Left lung (tissue), 10 donors: Measurements from ENCODE around the gene CDK5RAP2. TPM values are rescaled to one million over a fixed set of nuclear protein-coding genes. Genes with fewer than 3 reads are reported as not detected.

Experiments used
- ATAC-seq: fragments of 200-7000 bp; cut with Tn5 transposase; one replicate; pipeline ENCODE4 v1.9.1; 2020; ENCODE audit warnings: moderate library complexity
- DNase-seq, 4 donors: peaks; one replicate each; pipeline ENCODE4 v3.0.0-alpha.2; 2013 to 2020
- H3K27ac ChIP-seq, 2 donors: fragments of 200-600 bp; sonication (generic) in 1 of 2; one replicate each; pipeline versions ENCODE4 v1.5.0 to v1.8.0; 2020 to 2021
- H3K27me3 ChIP-seq, 2 donors: fragments of 200-600 bp; sonication (generic) in 1 of 2; one replicate each; pipeline versions ENCODE4 v1.5.0 to v1.8.0; 2020 to 2021
- H3K36me3 ChIP-seq, 2 donors: fragments of 200-600 bp; sonication (generic) in 1 of 2; one replicate each; pipeline versions ENCODE4 v1.5.0 to v1.8.0; 2020 to 2021
- H3K4me1 ChIP-seq, 2 donors: fragments of 200-600 bp; one replicate each; pipeline ENCODE4 v1.8.0; 2021
- H3K4me3 ChIP-seq, 2 donors: fragments of 200-600 bp; sonication (generic) in 1 of 2; one replicate each; pipeline versions ENCODE4 v1.5.0 to v1.8.0; 2020 to 2021; ENCODE audit warnings: mild to moderate bottlenecking in 1 of 2
- H3K9me3 ChIP-seq, 2 donors: fragments of 200-600 bp; sonication (generic) in 1 of 2; one replicate each; pipeline versions ENCODE4 v1.5.0 to v1.8.0; 2020 to 2021
- CTCF ChIP-seq, 2 donors: fragments of 200-600 bp; sonication (generic) in 1 of 2; IDR thresholded peaks; one replicate each; pipeline versions ENCODE4 v1.5.0 to v1.8.0; 2021; ENCODE audit warnings: antibody characterized with exemption in 2 of 2
- intact Hi-C, 2 donors: fragments of 100-400 bp; cut with DNase I; formaldehyde crosslinking; loops; one replicate each; pipeline versions ENCODE4 v1.11.2 to v1.14.2; 2022
- polyA plus RNA-seq, 6 donors: library from polyadenylated mRNA; unstranded; fragments of 120-200 nt; gene quantifications; one replicate each; pipeline ENCODE4 v1.2.1, GENCODE V29; 2013; ENCODE audit not compliant: insufficient read length in 6 of 6
- total RNA-seq, 2 donors: library from RNA; stranded (reverse); fragmentation: NEBNext Ultra II Directional; extraction: Animal tissue kit (Norgen Biotek cat#: 25700); gene quantifications; one replicate each; pipeline ENCODE4 v1.2.1, GENCODE V29; 2021
- donor health status: DM: no; HTN: yes; CAD: no.
- donor health status: DM: no; HTN: no; CAD: no.

CDK5RAP2 gene
- total and polyA plus RNA-seq, 8 donors, result 40.5 to 75.7 (median 62.6) TPM

GRCh38 chr9:120393386-120394057 lies 186.4 kb downstream of the CDK5RAP2 start:
- no peak for DNase-seq
- no peaks in the 10 kb centered on the region for H3K27me3 ChIP-seq
- H3K9me3 ChIP-seq, result no peaks in the 10 kb centered on the region
- peaks cover 0 to 83% of the 10 kb centered on the region in 2 donors for H3K36me3 ChIP-seq
- no peak for ATAC-seq
- no peak overlapping the region for H3K4me3 ChIP-seq
- intact Hi-C loops, result no loop called here
- no peak overlapping the region for H3K27ac ChIP-seq
- TF ChIP-seq CTCF (IDR thresholded peaks at IDR 0.05), result no peak
- H3K4me1 ChIP-seq, result no peaks in the 10 kb centered on the region

- no peak overlapping the region for H3K27ac ChIP-seq
- H3K9me3 ChIP-seq, result no peaks in the 10 kb centered on the region
- no peak for TF ChIP-seq CTCF (IDR thresholded peaks at IDR 0.05)
- no peaks in the 10 kb centered on the region for H3K27me3 ChIP-seq
- DNase-seq, result no peak
- H3K36me3 ChIP-seq, result peaks cover 0 to 88% of the 10 kb centered on the region in 2 donors
- intact Hi-C loops, result no loop called here
- no peak for ATAC-seq
- H3K4me1 ChIP-seq, result no peaks in the 10 kb centered on the region
- no peak overlapping the region for H3K4me3 ChIP-seq
Observed at GRCh38 chr9:120392711-120393110, 187.3 kb downstream of the CDK5RAP2 start.

DNA sequence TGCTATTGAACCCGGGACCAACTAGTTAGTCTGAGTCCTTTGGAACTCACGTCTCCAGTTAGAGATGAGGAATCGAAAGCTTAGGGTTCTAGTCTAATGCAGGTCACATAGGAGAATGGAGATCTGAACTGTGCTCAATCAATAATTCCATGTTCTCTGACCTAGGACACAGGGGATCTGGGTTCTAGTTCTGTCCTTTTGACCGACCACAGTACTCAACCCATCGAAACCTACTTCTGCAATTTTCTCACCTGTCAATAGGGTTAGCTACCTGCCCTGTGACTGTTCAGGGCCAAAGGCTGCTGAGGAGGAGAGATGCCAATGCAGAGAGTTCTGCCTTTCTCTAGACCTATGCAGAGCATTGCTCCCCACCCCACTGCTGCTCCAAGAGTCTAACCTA lies 187.7 kb downstream of the CDK5RAP2 start:
- Histone ChIP-seq H3K4me3 (no peak overlapping the region), H3K4me1 (no peaks in the 10 kb centered on the region), H3K9me3 (no peaks in the 10 kb centered on the region), H3K27ac (no peak overlapping the region), H3K27me3 (no peaks in the 10 kb centered on the region), H3K36me3 (peaks cover 0 to 92% of the 10 kb centered on the region in 2 donors)
- no peak for ATAC-seq
- intact Hi-C loops, result no loop called here
- no peak for DNase-seq
- no peak for TF ChIP-seq CTCF (IDR thresholded peaks at IDR 0.05)

GRCh38 chr9:120391691-120392090 lies 188.3 kb downstream of the CDK5RAP2 start:
- H3K27ac ChIP-seq, result no peak overlapping the region
- no peak overlapping the region for H3K4me3 ChIP-seq
- H3K9me3 ChIP-seq, result no peaks in the 10 kb centered on the region
- H3K27me3 ChIP-seq, result no peaks in the 10 kb centered on the region
- H3K4me1 ChIP-seq, result no peaks in the 10 kb centered on the region
- intact Hi-C loops, result no loop called here
- peaks cover 0 to 90% of the 10 kb centered on the region in 2 donors for H3K36me3 ChIP-seq
- no peak for ATAC-seq
- TF ChIP-seq CTCF (IDR thresholded peaks at IDR 0.05), result no peak
- no peak for DNase-seq

DNA sequence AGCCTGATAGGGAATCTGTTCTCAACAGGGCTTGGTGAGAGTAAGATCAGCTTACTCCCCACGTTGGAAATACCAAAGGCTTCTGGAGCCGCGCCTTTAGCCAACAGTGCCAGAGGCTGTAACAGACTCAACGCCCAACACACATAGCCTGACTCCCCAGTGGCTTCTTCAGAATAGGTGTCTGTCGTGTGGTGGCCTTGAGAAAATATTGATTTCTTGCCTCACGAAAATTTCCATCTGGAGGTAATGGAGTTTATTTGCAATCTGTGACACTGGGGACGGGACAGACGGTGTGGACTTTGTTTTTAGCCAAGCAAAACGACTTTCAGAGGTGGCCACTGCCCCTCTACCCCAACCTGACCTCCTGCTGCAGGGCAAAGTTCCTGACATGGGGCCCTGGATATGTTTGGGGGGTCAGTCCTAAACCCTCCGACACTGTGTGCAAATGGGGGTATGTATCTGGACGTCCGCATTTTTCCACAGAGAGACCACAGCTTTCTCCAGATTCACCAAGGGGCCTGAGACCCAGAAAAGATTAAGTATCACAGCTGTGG lies 189.3 kb downstream of the CDK5RAP2 start:
- H3K27ac ChIP-seq, result no peak overlapping the region
- no peak for TF ChIP-seq CTCF (IDR thresholded peaks at IDR 0.05)
- H3K4me1 ChIP-seq, result no peaks in the 10 kb centered on the region
- peaks cover 0 to 86% of the 10 kb centered on the region in 2 donors for H3K36me3 ChIP-seq
- no peak overlapping the region for H3K4me3 ChIP-seq
- ATAC-seq (no peak), DNase-seq (no peak)
- intact Hi-C loops, result no loop called here
- H3K9me3 ChIP-seq, result no peaks in the 10 kb centered on the region
- H3K27me3 ChIP-seq, result no peaks in the 10 kb centered on the region
